ENCODE results near the gene RTN4. TPM values are rescaled to one million over a fixed set of nuclear protein-coding genes. Genes with fewer than 3 reads are reported as not detected.

RTN4 gene
- total RNA-seq, 2 donors from 2014 or later: 74.9 to 131 TPM

- no peak overlapping the region for H3K4me3 Mint-ChIP-seq
- no peak for ATAC-seq (replicated peaks)
- H3K27me3 Mint-ChIP-seq: no peaks in the 10 kb centered on the region
- no peak overlapping the region for H3K27ac Mint-ChIP-seq
- H3K4me1 Mint-ChIP-seq: peaks cover 19% of the 10 kb centered on the region
- H3K36me3 Mint-ChIP-seq (ENCODE audit: low read depth): peaks cover 10% of the 10 kb centered on the region
- H3K9me3 Mint-ChIP-seq: no peaks in the 10 kb centered on the region
Observed at GRCh38 chr2:55013936-55014335, 36.3 kb downstream of the RTN4 start.

- Mint-ChIP-seq H3K27ac (peak overlapping the region; percentile 21), H3K27me3 (no peaks in the 10 kb centered on the region), H3K36me3 (ENCODE audit: low read depth) (no peaks in the 10 kb centered on the region), H3K4me1 (peaks cover 20% of the 10 kb centered on the region), H3K9me3 (no peaks in the 10 kb centered on the region), H3K4me3 (no peak overlapping the region)
- no peak for ATAC-seq (replicated peaks)
Observed at GRCh38 chr2:55012672-55013484, 37.4 kb downstream of the RTN4 start.

GRCh38 chr2:55011831-55012671 lies 38.2 kb downstream of the RTN4 start:
- Mint-ChIP-seq H3K4me3 (no peak overlapping the region), H3K36me3 (ENCODE audit: low read depth) (no peaks in the 10 kb centered on the region), H3K9me3 (no peaks in the 10 kb centered on the region), H3K27me3 (no peaks in the 10 kb centered on the region), H3K4me1 (peaks cover 24% of the 10 kb centered on the region), H3K27ac (no peak overlapping the region)
- ATAC-seq (replicated peaks): no peak

- ATAC-seq (replicated peaks): no peak
- H3K27ac Mint-ChIP-seq: no peak overlapping the region
- H3K4me3 Mint-ChIP-seq: no peak overlapping the region
- no peaks in the 10 kb centered on the region for H3K9me3 Mint-ChIP-seq
- no peaks in the 10 kb centered on the region for H3K27me3 Mint-ChIP-seq
- H3K36me3 Mint-ChIP-seq (ENCODE audit: low read depth): no peaks in the 10 kb centered on the region
- peaks cover 30% of the 10 kb centered on the region for H3K4me1 Mint-ChIP-seq
Observed at GRCh38 chr2:55010915-55011314, 39.3 kb downstream of the RTN4 start.

DNA sequence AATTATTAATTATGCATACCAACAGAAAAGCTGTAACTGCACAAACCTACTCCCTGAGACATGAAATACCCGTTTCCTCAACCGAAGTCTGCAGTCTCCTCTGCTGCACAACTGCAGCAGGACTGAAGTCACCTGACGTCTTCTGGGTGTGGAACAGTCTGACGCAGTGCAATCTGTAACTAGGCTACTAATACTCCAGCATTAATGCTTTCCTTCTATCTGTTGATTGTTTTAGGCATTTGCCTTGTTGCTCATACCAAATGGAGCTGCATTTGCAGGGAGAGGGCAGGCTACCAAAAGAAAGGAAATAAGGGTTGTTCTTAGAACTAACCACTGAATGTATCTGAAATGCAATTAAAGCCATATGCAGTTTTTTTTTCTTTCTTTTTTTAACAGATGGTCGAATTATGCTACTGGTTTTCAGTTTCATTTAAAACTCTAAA lies 40.1 kb downstream of the RTN4 start:
- peak overlapping the region; percentile 70 for H3K4me3 Mint-ChIP-seq
- H3K36me3 Mint-ChIP-seq (ENCODE audit: low read depth): no peaks in the 10 kb centered on the region
- H3K9me3 Mint-ChIP-seq: no peaks in the 10 kb centered on the region
- peak; percentile 89 for ATAC-seq (replicated peaks)
- H3K27ac Mint-ChIP-seq: peak overlapping the region; percentile 7
- peaks cover 31% of the 10 kb centered on the region for H3K4me1 Mint-ChIP-seq
- no peaks in the 10 kb centered on the region for H3K27me3 Mint-ChIP-seq

DNA sequence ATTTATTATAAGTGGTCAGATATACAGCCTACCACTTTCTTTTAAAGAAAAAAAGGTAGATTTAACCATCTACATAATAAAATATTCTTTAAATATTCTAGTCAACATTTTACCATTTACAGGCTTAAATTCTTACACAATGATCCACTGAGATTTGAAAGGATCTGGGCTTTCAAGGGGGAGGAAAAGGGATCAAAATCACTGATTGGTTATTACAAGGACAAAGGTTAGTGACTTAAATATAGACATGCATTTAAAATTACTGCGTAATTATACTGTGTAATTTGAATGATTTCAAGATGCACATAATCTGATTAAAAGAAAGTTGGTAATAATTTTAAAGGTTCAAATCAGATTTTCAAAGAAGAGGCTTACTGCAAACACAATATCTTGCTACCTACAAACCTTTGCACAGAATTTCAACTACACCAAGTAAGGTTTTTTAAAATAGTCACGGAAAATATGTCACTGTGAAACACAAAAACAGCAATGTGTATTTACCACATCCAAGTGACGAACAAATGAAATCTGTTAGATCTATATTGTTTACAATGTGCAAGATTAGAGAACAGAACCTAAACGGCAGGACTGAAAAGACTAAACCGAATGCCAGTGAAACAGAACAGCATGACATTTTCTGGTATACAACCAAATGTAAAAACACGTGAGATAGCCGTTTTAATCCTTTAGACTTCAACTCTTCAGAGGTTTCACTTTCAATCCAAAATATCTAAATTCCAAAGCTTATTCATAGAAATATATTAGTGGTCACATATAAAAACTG lies 40.8 kb downstream of the RTN4 start:
- Mint-ChIP-seq H3K27me3 (no peaks in the 10 kb centered on the region), H3K9me3 (no peaks in the 10 kb centered on the region), H3K4me1 (peaks cover 33% of the 10 kb centered on the region), H3K36me3 (ENCODE audit: low read depth) (no peaks in the 10 kb centered on the region), H3K27ac (peak overlapping the region; percentile 7), H3K4me3 (peak overlapping the region; percentile 70)
- ATAC-seq (replicated peaks): no peak

DNA sequence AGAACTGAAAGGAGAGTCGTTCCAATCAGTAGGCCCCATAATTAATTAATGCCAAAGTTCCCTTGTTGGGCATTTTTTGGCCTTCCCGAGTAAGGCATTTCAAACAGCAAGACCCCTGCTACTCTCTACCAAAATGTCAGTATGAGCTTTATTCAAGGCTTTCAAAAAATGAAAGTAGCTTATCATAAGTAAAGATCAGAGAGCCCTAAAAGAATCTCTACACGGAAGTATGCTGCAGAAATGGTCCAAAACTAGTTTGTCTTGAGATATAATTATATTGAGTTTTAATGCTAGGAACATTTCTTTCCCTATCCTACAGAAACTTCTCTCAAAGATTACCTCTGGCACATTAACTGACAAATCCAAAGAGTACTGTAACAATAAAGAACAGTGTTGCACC lies 43.9 kb downstream of the RTN4 start:
- Mint-ChIP-seq H3K4me3 (peak overlapping the region; percentile 15), H3K27ac (no peak overlapping the region), H3K36me3 (ENCODE audit: low read depth) (no peaks in the 10 kb centered on the region), H3K9me3 (no peaks in the 10 kb centered on the region), H3K4me1 (peaks cover 35% of the 10 kb centered on the region), H3K27me3 (no peaks in the 10 kb centered on the region)
- ATAC-seq (replicated peaks): no peak

- H3K27me3 Mint-ChIP-seq: no peaks in the 10 kb centered on the region
- peaks cover 30% of the 10 kb centered on the region for H3K4me1 Mint-ChIP-seq
- H3K9me3 Mint-ChIP-seq: no peaks in the 10 kb centered on the region
- H3K4me3 Mint-ChIP-seq: no peak overlapping the region
- ATAC-seq (replicated peaks): no peak
- H3K36me3 Mint-ChIP-seq (ENCODE audit: low read depth): no peaks in the 10 kb centered on the region
- no peak overlapping the region for H3K27ac Mint-ChIP-seq
Observed at GRCh38 chr2:55003706-55004639, 46.3 kb downstream of the RTN4 start.

DNA sequence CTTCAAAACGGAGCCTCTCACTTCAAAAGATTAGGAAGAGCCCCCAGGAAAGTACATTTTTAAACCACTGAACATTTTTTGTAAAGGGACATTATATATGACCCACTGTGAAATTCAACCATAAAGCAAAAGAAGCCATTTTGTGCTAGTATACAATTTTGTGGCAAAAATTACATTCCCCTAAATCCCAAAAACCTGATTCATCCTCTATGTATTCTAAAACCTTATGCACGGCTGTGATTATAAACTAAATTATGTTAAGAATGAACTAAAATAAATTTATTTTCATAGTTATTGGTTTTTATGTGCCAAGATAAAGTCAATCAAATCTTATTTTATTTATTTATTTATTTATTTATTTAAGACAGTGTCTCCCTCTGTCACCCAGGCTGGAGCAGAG lies 48.5 kb downstream of the RTN4 start:
- ATAC-seq (replicated peaks): no peak
- H3K36me3 Mint-ChIP-seq (ENCODE audit: low read depth): no peaks in the 10 kb centered on the region
- H3K9me3 Mint-ChIP-seq: no peaks in the 10 kb centered on the region
- H3K27me3 Mint-ChIP-seq: no peaks in the 10 kb centered on the region
- peaks cover 30% of the 10 kb centered on the region for H3K4me1 Mint-ChIP-seq
- H3K27ac Mint-ChIP-seq: no peak overlapping the region
- no peak overlapping the region for H3K4me3 Mint-ChIP-seq

DNA sequence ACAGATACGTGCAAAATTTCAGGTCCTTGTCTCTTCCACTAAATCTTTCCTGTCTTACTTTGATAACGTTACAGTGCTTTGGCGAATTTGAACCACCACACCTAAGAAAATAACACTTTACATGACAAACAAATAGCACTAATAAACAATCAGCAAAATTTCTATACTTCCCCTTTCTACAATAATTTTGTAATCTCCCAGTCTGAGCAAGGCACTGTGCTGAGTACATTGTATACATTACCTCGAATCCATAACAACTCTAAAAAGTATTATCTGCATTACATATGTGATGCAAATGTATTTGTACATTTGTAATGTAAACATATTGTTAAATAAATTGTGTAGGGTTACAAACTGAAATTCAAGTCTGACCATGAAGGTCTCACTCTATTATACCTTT lies 49.9 kb downstream of the RTN4 start:
- ATAC-seq (replicated peaks): no peak
- Mint-ChIP-seq H3K27ac (peak overlapping the region; percentile 2), H3K9me3 (no peaks in the 10 kb centered on the region), H3K4me1 (peaks cover 32% of the 10 kb centered on the region), H3K4me3 (no peak overlapping the region), H3K27me3 (no peaks in the 10 kb centered on the region), H3K36me3 (ENCODE audit: low read depth) (no peaks in the 10 kb centered on the region)

DNA sequence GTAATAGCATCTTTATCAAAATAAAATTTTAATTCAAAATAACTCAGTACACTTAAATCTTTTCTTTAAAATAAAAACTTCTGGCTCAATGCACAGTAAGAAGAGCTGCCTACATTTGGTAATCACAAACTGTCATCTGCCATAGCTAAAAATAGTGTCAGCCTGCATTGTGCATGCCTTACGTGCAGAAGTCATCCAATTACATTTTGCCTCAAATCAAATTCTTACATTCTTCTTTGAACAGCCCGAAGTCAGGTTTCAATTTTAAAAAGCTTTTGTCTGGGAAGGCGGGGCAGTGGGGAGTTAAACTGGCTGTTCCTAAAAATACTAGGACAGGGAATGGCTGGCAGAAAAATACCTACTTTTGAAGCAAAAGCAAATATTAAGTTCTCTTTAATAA lies 51.1 kb downstream of the RTN4 start:
- Mint-ChIP-seq H3K9me3 (no peaks in the 10 kb centered on the region), H3K27me3 (no peaks in the 10 kb centered on the region), H3K27ac (peak overlapping the region; percentile 65), H3K4me1 (peaks cover 31% of the 10 kb centered on the region), H3K36me3 (ENCODE audit: low read depth) (no peaks in the 10 kb centered on the region), H3K4me3 (no peak overlapping the region)
- no peak for ATAC-seq (replicated peaks)

DNA sequence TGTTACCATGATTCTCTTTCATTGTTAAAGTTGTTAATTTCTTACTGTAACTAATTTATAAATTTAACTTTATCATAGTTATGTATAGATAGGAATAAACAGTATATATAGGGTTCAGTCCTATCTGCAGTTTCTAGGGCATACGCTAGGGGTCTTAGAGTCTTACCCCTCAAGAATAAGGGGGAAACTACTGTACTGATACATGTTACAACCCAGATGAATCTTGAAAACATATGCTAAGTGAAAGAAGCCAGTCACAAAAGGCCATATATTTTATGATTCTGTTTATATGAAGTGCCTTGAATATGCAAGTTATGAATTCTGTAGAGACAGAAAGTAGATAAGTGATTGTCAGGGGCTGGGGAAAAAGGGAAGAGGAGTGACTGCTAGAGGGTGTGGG lies 52.4 kb downstream of the RTN4 start:
- Mint-ChIP-seq H3K4me3 (no peak overlapping the region), H3K4me1 (peaks cover 39% of the 10 kb centered on the region), H3K36me3 (ENCODE audit: low read depth) (no peaks in the 10 kb centered on the region), H3K9me3 (no peaks in the 10 kb centered on the region), H3K27me3 (no peaks in the 10 kb centered on the region), H3K27ac (no peak overlapping the region)
- no peak for ATAC-seq (replicated peaks)

DNA sequence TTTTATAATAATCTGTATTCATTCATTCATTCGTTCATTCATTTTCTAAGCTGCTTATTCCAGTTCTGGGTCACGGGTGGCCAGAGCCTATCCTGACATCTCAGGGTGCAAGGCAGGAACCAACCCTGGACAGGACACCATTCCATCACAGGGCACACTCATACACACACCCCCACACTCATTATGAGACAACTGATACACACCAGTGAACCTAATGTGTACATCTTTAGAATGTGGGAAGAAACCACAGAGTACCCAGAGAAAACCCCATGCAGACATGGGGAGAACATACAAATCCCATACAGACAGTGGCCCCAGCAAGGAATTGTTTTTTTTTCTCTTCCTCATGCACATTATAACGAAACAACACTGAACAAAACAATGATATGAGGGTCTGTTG lies 54.7 kb downstream of the RTN4 start:
- Mint-ChIP-seq H3K9me3 (no peaks in the 10 kb centered on the region), H3K27me3 (no peaks in the 10 kb centered on the region), H3K4me3 (no peak overlapping the region), H3K27ac (no peak overlapping the region), H3K36me3 (ENCODE audit: low read depth) (no peaks in the 10 kb centered on the region), H3K4me1 (peaks cover 37% of the 10 kb centered on the region)
- peak; percentile 61 for ATAC-seq (replicated peaks)
